Urinary bladder (tissue), 4 donors: Measurements from ENCODE around the gene POLDIP3. TPM values are rescaled to one million over a fixed set of nuclear protein-coding genes. Genes with fewer than 3 reads are reported as not detected.
A peak's percentile ranks its signal among the peaks of the same experiment; 100 is the strongest.
"Not testable (repeated sequence)": the region's sequence is repeated elsewhere in the genome, so short reads cannot be mapped to it uniquely, and the experiment has no call there.

Experiments
- DNase-seq: peaks from one replicate; pipeline ENCODE4 v3.0.0-alpha.2; 2015; ENCODE audit errors: extremely low spot score
- H3K27ac ChIP-seq: one replicate; pipeline ENCODE4 v1.5.1; 2013; ENCODE audit warnings: low read depth, mild to moderate bottlenecking, moderate library complexity
- H3K36me3 ChIP-seq: one replicate; pipeline ENCODE4 v1.6.1; 2013; ENCODE audit warnings: mild to moderate bottlenecking, moderate library complexity; ENCODE audit not compliant: insufficient read depth
- H3K4me1 ChIP-seq: one replicate; pipeline ENCODE4 v1.6.1; 2013; ENCODE audit warnings: mild to moderate bottlenecking, moderate library complexity; ENCODE audit not compliant: insufficient read depth
- H3K4me3 ChIP-seq: one replicate; pipeline ENCODE4 v1.5.1; 2013; ENCODE audit warnings: low read depth, low read length
- WGBS: extraction: QIAGEN DNeasy Blood & Tissue Kit; methylation state at CpG from one replicate; pipeline ENCODE4 v1.1.7; 2013; 5-methylcytosine and 5-hydroxymethylcytosine counted together
- polyA plus RNA-seq: library from polyadenylated mRNA; stranded (reverse); fragments of 200-250 nt; gene quantifications from one replicate; pipeline ENCODE4 v1.2.3, GENCODE V29; 2013
- small RNA-seq: library from RNA; depleted of rRNA; stranded (forward); fragments of <200 nt; gene quantifications from one replicate; pipeline ENCODE3, GENCODE V24; 2014
- total RNA-seq: library from RNA; depleted of rRNA; stranded (reverse); fragments of >200 nt; gene quantifications from one replicate; pipeline ENCODE4 v1.2.3, GENCODE V29; 2014
- donor health status: healthy with polysubstance abuse.
- donor health status: healthy.

Gene POLDIP3
- total and polyA plus RNA-seq, 2 donors: 19.9 to 54.9 TPM

DNA sequence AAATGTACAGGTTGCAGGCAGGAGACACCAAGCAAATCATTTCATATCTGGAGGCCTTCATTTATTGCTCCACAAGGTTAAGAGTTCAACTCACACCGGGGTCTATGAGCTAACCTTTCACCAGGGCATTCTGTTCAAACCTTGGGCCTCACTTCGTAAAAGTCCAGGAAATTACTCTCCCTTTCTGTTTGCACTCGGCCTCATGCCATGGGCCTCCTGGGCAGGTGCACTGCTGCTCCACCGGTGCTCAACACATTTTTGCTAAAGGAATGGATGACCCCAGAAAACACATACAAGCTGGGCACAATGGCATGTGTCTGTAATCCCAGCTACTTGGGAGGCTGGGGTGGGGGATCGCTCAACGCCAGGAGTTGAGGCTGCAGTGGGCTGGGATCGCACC is 78.5 kb downstream of the POLDIP3 start:
- no peaks in the 10 kb centered on the region for H3K36me3 ChIP-seq
- no peak overlapping the region for H3K27ac ChIP-seq
- no peak overlapping the region for H3K4me3 ChIP-seq
- no peak for DNase-seq
- 82% methylated on average over 7 of the region's 7 CpGs for WGBS
- H3K4me1 ChIP-seq: no peaks in the 10 kb centered on the region

GRCh38 chr22:42535082-42535731 is 79.5 kb downstream of the POLDIP3 start:
- not testable (repeated sequence) for H3K36me3 ChIP-seq, H3K4me1 ChIP-seq, H3K4me3 ChIP-seq, DNase-seq, H3K27ac ChIP-seq
- 69% methylated on average over 3 of the region's 14 CpGs for WGBS

Small RNAs within 50 kb of the gene (small RNA-seq; reads per million reads assigned to genes)
- gene RN7SKP80: 0.35 reads per million, percentile 23 among the genes with 10 or more reads in this experiment
- gene RNU6-513P: not detected

Other genes starting within 250 kb of the POLDIP3 start
- gene NFAM1, start 182.5 kb downstream of the POLDIP3 start, total RNA-seq: 0.79 TPM
- gene NFAM1, start 182.5 kb downstream of the POLDIP3 start, polyA plus RNA-seq: 1.2 TPM
- 14.4 TPM for gene RRP7A, start 95.1 kb downstream of the POLDIP3 start, total RNA-seq
- gene RRP7A, start 95.1 kb downstream of the POLDIP3 start, polyA plus RNA-seq: 22.4 TPM
- 4.0 TPM for gene SERHL2, start 60.9 kb downstream of the POLDIP3 start, total RNA-seq
- gene SERHL2, start 60.9 kb downstream of the POLDIP3 start, polyA plus RNA-seq: 4.3 TPM
- 0.37 TPM for gene ATP5MGL, start 25.7 kb upstream of the POLDIP3 start, total RNA-seq
- not detected for gene ATP5MGL, start 25.7 kb upstream of the POLDIP3 start, polyA plus RNA-seq
- 33.8 TPM for gene CYB5R3, start 34.5 kb upstream of the POLDIP3 start, total RNA-seq
- 359 TPM for gene CYB5R3, start 34.5 kb upstream of the POLDIP3 start, polyA plus RNA-seq
- gene A4GALT, start 106.0 kb upstream of the POLDIP3 start, total RNA-seq: 10.7 TPM
- gene A4GALT, start 106.0 kb upstream of the POLDIP3 start, polyA plus RNA-seq: 71.2 TPM
- gene ARFGAP3, start 242.4 kb upstream of the POLDIP3 start, total RNA-seq: 59.6 TPM
- 33.1 TPM for gene ARFGAP3, start 242.4 kb upstream of the POLDIP3 start, polyA plus RNA-seq